GM12865 (cell line): ENCODE measurements around the gene USP19.

Experiments
- DNase-seq: peaks from one replicate; pipeline ENCODE4 v3.0.0; 2010; ENCODE audit warnings: low read depth
- H3K4me3 ChIP-seq: 2 replicates; pipeline ENCODE4 v1.5.1; 2011; ENCODE audit warnings: mild to moderate bottlenecking, low read depth, low read length, control low read depth
- CTCF ChIP-seq: IDR thresholded peaks from 2 replicates; pipeline ENCODE4 v1.5.1; 2011; ENCODE audit warnings: low read length, control low read depth, low read depth, inconsistent platforms; ENCODE audit not compliant: insufficient read depth; ENCODE audit errors: missing control alignments

USP19 gene

GRCh38 chr3:49162751-49163419 is 42.3 kb upstream of the USP19 start:
- no peak for DNase-seq
- TF ChIP-seq CTCF: no peak
- no peak overlapping the region for H3K4me3 ChIP-seq

- DNase-seq: no peak
- no peak overlapping the region for H3K4me3 ChIP-seq
- no peak for TF ChIP-seq CTCF
Observed at GRCh38 chr3:49161808-49162530, 41.3 kb upstream of the USP19 start.

- no peak for DNase-seq
- TF ChIP-seq CTCF: no peak
- H3K4me3 ChIP-seq: no peak overlapping the region
Observed at GRCh38 chr3:49161197-49161596, 40.6 kb upstream of the USP19 start.

- no peak for DNase-seq
- H3K4me3 ChIP-seq: no peak overlapping the region
- no peak for TF ChIP-seq CTCF
Observed at GRCh38 chr3:49158792-49159191, 38.2 kb upstream of the USP19 start.

- TF ChIP-seq CTCF: peak; percentile 60
- peak; percentile 57 for DNase-seq
- no peak overlapping the region for H3K4me3 ChIP-seq
Observed at GRCh38 chr3:49158103-49158709, 37.6 kb upstream of the USP19 start.

DNA sequence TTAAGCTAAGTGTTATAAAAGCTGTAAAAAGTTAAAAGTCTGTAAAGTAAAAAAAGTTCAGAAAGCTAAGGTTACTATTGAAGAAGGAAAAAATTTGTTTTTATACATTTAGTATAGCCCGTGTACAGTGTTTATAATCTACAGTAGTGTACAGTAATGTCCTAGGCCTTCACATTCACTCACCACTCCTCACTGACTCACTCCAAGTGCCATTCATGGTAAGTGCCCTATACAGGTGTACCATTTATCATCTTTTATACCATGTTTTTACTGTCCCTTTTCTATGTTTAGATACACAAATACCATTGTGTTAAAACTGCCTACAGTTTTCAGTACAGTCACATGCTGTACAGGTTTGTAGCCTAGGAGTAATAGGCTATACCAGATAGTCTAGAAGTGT is 36.7 kb upstream of the USP19 start:
- H3K4me3 ChIP-seq: no peak overlapping the region
- TF ChIP-seq CTCF: no peak
- no peak for DNase-seq
